ENCODE data around the gene RAP2B. TPM values are rescaled to one million over a fixed set of nuclear protein-coding genes. Genes with fewer than 3 reads are reported as not detected.
A peak's percentile ranks its signal among the peaks of the same experiment; 100 is the strongest.

The RAP2B gene
- total and polyA plus RNA-seq, 12 donors: 1.1 to 11.1 (median 3.5) TPM

- H3K36me3 ChIP-seq: no peaks in the 10 kb centered on the region
- no peak overlapping the region for H3K27ac ChIP-seq
- H3K9me3 ChIP-seq: peaks cover 0 to 18% (median 8%) of the 10 kb centered on the region in 11 donors
- TF ChIP-seq, protein P1, sequence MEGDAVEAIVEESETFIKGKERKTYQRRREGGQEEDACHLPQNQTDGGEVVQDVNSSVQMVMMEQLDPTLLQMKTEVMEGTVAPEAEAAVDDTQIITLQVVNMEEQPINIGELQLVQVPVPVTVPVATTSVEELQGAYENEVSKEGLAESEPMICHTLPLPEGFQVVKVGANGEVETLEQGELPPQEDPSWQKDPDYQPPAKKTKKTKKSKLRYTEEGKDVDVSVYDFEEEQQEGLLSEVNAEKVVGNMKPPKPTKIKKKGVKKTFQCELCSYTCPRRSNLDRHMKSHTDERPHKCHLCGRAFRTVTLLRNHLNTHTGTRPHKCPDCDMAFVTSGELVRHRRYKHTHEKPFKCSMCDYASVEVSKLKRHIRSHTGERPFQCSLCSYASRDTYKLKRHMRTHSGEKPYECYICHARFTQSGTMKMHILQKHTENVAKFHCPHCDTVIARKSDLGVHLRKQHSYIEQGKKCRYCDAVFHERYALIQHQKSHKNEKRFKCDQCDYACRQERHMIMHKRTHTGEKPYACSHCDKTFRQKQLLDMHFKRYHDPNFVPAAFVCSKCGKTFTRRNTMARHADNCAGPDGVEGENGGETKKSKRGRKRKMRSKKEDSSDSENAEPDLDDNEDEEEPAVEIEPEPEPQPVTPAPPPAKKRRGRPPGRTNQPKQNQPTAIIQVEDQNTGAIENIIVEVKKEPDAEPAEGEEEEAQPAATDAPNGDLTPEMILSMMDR (IDR thresholded peaks at IDR 0.05): no peak
- ATAC-seq: no peak
- no peak for DNase-seq
- 84 to 88% methylated on average over 1 of the region's 1 CpG for WGBS, 2 donors
- intact Hi-C loops (cut with DNase I): no loop called here
- H3K4me3 ChIP-seq: no peak overlapping the region
- H3K4me1 ChIP-seq: peaks cover 0 to 27% (median 0%) of the 10 kb centered on the region in 9 donors
- H3K27me3 ChIP-seq: no peaks in the 10 kb centered on the region
Measured at GRCh38 chr3:153127788-153128187, 34.2 kb upstream of the RAP2B start.

GRCh38 chr3:153129426-153129825 is 32.6 kb upstream of the RAP2B start:
- no peak for DNase-seq
- Histone ChIP-seq H3K27me3 (no peaks in the 10 kb centered on the region), H3K36me3 (no peaks in the 10 kb centered on the region), H3K4me3 (no peak overlapping the region), H3K4me1 (peaks cover 0 to 27% (median 0%) of the 10 kb centered on the region in 9 donors), H3K9me3 (peaks cover 0 to 12% (median 3%) of the 10 kb centered on the region in 11 donors), H3K27ac (peak overlapping the region in 1 of 10 donors; percentile 69)
- TF ChIP-seq, protein P1 (IDR thresholded peaks at IDR 0.05): no peak
- no peak for ATAC-seq
- WGBS, 2 donors: 89 to 92% methylated on average over 11 of the region's 11 CpGs
- intact Hi-C loops (cut with DNase I): no loop called here

DNA sequence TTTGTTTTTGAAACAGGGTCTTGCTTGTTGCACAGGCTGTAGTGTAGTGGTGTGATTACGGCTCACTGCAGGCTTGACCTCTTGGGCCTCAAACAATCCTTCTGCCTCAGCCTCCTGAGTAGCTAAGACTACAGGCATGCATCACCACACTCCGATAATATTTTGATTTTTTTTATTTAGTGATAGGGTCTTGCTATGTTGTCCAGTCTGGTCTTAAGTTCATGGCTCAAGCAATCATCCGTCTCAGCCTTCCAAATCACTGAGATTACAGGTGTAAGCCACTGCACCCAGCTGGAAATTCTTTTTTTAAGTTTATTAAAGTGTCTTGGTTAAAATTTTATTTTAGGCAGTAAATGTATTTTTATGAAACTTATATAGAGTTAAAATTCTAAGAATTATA is 32.2 kb upstream of the RAP2B start:
- intact Hi-C loops (cut with DNase I): no loop called here
- 95 to 96% methylated on average over 3 of the region's 3 CpGs for WGBS, 2 donors

DNA sequence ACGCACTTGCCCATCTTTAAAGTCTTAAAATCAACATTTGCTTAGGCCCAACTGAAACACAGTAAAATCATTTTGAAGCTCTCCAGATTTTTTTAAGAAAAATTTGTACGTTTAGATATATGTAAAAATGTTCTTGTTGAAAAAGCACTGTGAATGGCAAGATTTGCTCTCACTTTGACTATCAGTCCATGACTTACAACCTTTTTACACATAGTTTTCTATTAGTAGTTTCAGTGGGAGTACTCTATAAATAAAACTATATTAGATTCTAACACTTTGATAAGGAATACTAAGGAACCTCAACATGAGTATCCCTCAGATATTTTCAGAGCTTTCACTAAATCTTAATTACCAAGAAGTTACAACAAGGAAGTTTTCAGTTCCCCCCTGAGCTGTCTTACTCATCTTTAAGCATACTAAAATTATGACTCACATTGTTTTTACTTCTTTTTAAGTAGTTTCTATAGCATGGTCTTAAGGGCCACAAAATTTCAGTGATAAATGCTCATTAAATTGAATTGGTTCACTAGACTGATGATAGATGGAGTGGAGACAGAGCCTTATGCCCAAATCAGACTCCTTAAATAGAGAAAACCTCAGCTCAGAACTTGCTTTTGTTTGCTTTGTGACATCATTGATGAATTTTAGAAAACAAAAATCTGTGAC is 31.6 kb upstream of the RAP2B start:
- no peaks in the 10 kb centered on the region for H3K36me3 ChIP-seq
- intact Hi-C loops (cut with DNase I): no loop called here
- peaks cover 0 to 3% (median 0%) of the 10 kb centered on the region in 11 donors for H3K9me3 ChIP-seq
- no peak for DNase-seq
- H3K27me3 ChIP-seq: no peaks in the 10 kb centered on the region
- H3K4me1 ChIP-seq: peaks cover 0 to 27% (median 0%) of the 10 kb centered on the region in 9 donors
- ATAC-seq: no peak
- TF ChIP-seq, protein P1 (IDR thresholded peaks at IDR 0.05): no peak
- no peak overlapping the region for H3K4me3 ChIP-seq
- H3K27ac ChIP-seq: peak overlapping the region in 1 of 10 donors; percentile 69
- 78 to 90% methylated on average over 2 of the region's 2 CpGs for WGBS, 2 donors

More for the DNA sequence above, 32.2 kb upstream of the RAP2B start:
- TF ChIP-seq, protein P1 (IDR thresholded peaks at IDR 0.05): no peak
- Histone ChIP-seq H3K4me1 (peaks cover 0 to 27% (median 0%) of the 10 kb centered on the region in 9 donors), H3K27ac (peak overlapping the region in 1 of 10 donors; percentile 69), H3K4me3 (no peak overlapping the region), H3K9me3 (peaks cover 0 to 8% (median 0%) of the 10 kb centered on the region in 11 donors), H3K27me3 (no peaks in the 10 kb centered on the region), H3K36me3 (no peaks in the 10 kb centered on the region)
- no peak for DNase-seq
- ATAC-seq: no peak
